ENCODE results near the gene ADM.

The ADM gene

GRCh38 chr11:10320736-10321465 lies 16.0 kb downstream of the ADM start:
- H3K36me3 ChIP-seq: no peaks in the 10 kb centered on the region
- H3K4me3 ChIP-seq (ENCODE audit: low read depth in 1 of 2, low read length in 1 of 2): no peak overlapping the region
- no peak overlapping the region for H3K27ac ChIP-seq
- H3K9me3 ChIP-seq: no peaks in the 10 kb centered on the region
- H3K27me3 ChIP-seq: no peaks in the 10 kb centered on the region
- H3K4me1 ChIP-seq (ENCODE audit: control insufficient read depth in 1 of 2, insufficient read depth in 1 of 2, low read depth in 1 of 2, low read length in 1 of 2): no peaks in the 10 kb centered on the region
- no peak for TF ChIP-seq CTCF (IDR thresholded peaks at IDR 0.05)

- TF ChIP-seq CTCF (IDR thresholded peaks at IDR 0.05): no peak
- no peaks in the 10 kb centered on the region for H3K36me3 ChIP-seq
- no peaks in the 10 kb centered on the region for H3K27me3 ChIP-seq
- no peaks in the 10 kb centered on the region for H3K4me1 ChIP-seq (ENCODE audit: control insufficient read depth in 1 of 2, insufficient read depth in 1 of 2, low read depth in 1 of 2, low read length in 1 of 2)
- H3K9me3 ChIP-seq: no peaks in the 10 kb centered on the region
- H3K27ac ChIP-seq: no peak overlapping the region
- H3K4me3 ChIP-seq (ENCODE audit: low read depth in 1 of 2, low read length in 1 of 2): no peak overlapping the region
These were observed 17.5 kb downstream of the ADM start for GRCh38 chr11:10322401-10322800.

DNA sequence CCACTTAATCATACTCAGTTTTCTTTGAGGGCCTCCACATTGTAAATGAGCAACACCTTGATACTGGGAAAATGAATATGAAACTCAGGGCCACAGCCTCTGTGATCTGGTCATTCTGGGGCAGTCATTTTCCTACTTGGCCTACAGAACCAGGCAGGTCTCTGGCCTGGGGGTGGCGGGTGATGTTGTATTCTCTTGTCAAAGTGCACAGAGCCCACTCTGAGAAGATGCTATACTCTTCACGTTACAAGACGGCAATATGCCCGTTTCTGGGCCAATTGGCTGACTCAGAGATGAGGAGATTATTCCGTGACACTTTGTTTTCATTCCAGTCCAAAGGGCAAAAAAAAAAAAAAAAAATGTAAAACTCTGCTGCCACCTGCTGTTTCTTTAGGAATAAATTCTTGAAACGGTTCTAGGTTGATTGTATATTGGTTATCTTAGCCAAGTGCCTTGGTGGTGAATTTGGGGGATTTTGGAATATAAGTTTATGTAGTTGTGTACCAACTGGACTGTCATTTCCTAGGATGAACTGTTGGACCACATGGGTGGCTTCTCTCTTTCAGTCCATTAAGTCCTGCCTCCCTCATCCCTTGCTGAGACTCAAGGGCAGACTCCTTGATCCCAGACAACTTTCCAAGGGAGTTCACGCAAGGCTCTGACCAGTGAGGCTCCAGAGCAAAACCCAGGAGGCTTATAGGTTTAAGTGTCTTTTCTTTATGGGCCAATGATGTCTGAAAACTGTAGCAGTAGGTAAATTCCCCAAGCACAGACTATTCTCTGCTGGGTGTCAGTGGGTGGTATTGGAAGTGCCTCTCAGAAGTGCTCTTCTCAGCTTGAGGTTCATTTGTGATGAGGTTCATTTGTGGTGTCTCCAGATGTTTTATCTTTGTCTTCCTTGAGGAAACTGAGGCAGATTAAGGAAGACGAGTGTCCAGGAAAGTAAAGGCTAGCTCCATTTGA lies 18.2 kb downstream of the ADM start:
- Histone ChIP-seq H3K36me3 (no peaks in the 10 kb centered on the region), H3K9me3 (no peaks in the 10 kb centered on the region), H3K27me3 (no peaks in the 10 kb centered on the region), H3K27ac (no peak overlapping the region), H3K4me3 (ENCODE audit: low read depth in 1 of 2, low read length in 1 of 2) (no peak overlapping the region), H3K4me1 (ENCODE audit: control insufficient read depth in 1 of 2, insufficient read depth in 1 of 2, low read depth in 1 of 2, low read length in 1 of 2) (peaks cover 0 to under 1% of the 10 kb centered on the region in 2 experiments)
- no peak for TF ChIP-seq CTCF (IDR thresholded peaks at IDR 0.05)

DNA sequence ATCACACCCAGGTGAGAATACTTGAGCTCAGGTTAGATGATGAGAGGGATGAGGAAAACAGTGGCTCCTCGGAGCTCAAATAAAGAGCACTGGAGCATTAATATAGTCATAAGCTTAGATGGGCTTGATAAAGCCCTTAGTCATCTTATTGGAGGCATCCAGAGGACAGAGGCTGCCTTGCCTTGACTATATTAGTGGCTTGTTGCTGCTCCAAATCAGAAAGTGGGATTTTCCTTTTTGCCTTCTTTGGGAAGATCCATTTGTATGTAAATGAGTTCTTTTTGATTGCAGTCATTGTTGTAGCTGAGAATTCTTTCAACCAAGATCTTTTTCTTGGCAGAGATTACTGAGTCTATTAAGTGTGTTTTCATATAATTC lies 18.9 kb downstream of the ADM start:
- peaks cover 0 to 2% of the 10 kb centered on the region in 2 experiments for H3K4me1 ChIP-seq (ENCODE audit: control insufficient read depth in 1 of 2, insufficient read depth in 1 of 2, low read depth in 1 of 2, low read length in 1 of 2)
- no peaks in the 10 kb centered on the region for H3K36me3 ChIP-seq

GRCh38 chr11:10324474-10324873 lies 19.6 kb downstream of the ADM start:
- H3K27me3 ChIP-seq: no peaks in the 10 kb centered on the region
- H3K36me3 ChIP-seq: no peaks in the 10 kb centered on the region
- no peak overlapping the region for H3K4me3 ChIP-seq (ENCODE audit: low read depth in 1 of 2, low read length in 1 of 2)
- TF ChIP-seq CTCF (IDR thresholded peaks at IDR 0.05): no peak
- no peak overlapping the region for H3K27ac ChIP-seq
- no peaks in the 10 kb centered on the region for H3K9me3 ChIP-seq
- peaks cover 0 to 2% of the 10 kb centered on the region in 2 experiments for H3K4me1 ChIP-seq (ENCODE audit: control insufficient read depth in 1 of 2, insufficient read depth in 1 of 2, low read depth in 1 of 2, low read length in 1 of 2)

More for the DNA sequence above, 18.9 kb downstream of the ADM start:
- H3K27me3 ChIP-seq: no peaks in the 10 kb centered on the region
- no peak overlapping the region for H3K27ac ChIP-seq
- no peak overlapping the region for H3K4me3 ChIP-seq (ENCODE audit: low read depth in 1 of 2, low read length in 1 of 2)
- no peak for TF ChIP-seq CTCF (IDR thresholded peaks at IDR 0.05)
- no peaks in the 10 kb centered on the region for H3K9me3 ChIP-seq

Data from neutrophil (primary cell).